Nephron (organoid): ENCODE data around the gene DNAJC22.

Experiments used
- H3K27ac Mint-ChIP-seq, 3 experiments: 2 replicates each; pipeline ENCODE4 v1.8.0; 2020; ENCODE audit warnings: mixed read lengths in 3 of 3, mild to moderate bottlenecking in 2 of 3, moderate library complexity in 1 of 3
- H3K27me3 Mint-ChIP-seq: 2 replicates; pipeline ENCODE4 v1.8.0; 2021; ENCODE audit warnings: low read depth, mild to moderate bottlenecking, moderate library complexity, mixed read lengths
- H3K36me3 Mint-ChIP-seq: 2 replicates; pipeline ENCODE4 v1.8.0; 2020; ENCODE audit warnings: low read depth, mixed read lengths
- H3K4me1 Mint-ChIP-seq: 2 replicates; pipeline ENCODE4 v1.8.0; 2020; ENCODE audit warnings: mixed read lengths
- H3K4me3 Mint-ChIP-seq, 3 experiments: 2 replicates each; pipeline ENCODE4 v1.8.0; 2020; ENCODE audit warnings: mild to moderate bottlenecking in 3 of 3, mixed read lengths in 3 of 3, moderate library complexity in 2 of 3
- H3K9me3 Mint-ChIP-seq: 2 replicates; pipeline ENCODE4 v1.8.0; 2020; ENCODE audit warnings: mixed read lengths
- TF ChIP-seq, protein P1 (sequence below), 3 experiments: fragments of 200-600 bp; sonication (generic); IDR thresholded peaks; one replicate each; pipeline ENCODE4 v1.5.0; 2021; ENCODE audit warnings: antibody characterized with exemption in 3 of 3; ENCODE audit not compliant: unreplicated experiment in 3 of 3

Gene DNAJC22

DNA sequence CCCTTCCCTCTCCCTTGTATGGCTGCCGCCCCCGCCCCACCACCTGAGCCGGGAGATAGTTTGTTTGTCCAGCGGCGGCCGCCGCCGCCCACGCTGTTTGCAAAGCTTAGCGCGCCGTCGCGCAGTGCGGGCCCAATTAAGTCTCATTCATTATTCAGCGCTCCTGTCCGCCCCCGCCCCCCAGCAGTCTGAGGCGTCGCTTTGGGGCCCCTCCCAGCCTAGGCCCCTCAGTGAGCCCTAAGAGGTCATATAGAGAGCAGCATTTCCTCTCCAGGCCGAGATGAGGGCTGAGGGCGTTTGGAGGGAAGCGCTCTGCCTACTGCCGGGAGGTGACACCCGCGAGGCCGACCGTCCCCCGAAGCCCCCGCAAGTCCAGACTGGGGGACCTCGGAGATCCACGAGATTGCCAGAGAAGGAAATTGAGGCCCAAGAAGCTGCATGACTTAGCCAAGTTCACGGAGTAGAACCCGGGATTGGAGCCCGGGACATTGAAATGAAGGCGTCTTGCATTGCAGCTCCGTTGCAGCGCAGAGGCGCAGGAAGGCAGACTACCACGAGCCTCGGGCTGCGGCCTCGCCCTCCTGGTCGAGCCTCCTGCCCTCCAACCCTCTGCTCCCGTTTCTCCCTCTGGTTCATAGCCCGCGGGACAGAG, at the start of gene DNAJC22:
Gene DNAJC22 (plus strand): TSS at position 230 of the 652 bp plus-strand sequence. CDS start 1,985 bp downstream, outside the sequence.
- Mint-ChIP-seq H3K36me3 (no peaks in the 10 kb centered on the region), H3K9me3 (no peaks in the 10 kb centered on the region)

GRCh38 chr12:49297695-49298060, 49.0 kb upstream of the DNAJC22 start:
- TF ChIP-seq, protein P1, sequence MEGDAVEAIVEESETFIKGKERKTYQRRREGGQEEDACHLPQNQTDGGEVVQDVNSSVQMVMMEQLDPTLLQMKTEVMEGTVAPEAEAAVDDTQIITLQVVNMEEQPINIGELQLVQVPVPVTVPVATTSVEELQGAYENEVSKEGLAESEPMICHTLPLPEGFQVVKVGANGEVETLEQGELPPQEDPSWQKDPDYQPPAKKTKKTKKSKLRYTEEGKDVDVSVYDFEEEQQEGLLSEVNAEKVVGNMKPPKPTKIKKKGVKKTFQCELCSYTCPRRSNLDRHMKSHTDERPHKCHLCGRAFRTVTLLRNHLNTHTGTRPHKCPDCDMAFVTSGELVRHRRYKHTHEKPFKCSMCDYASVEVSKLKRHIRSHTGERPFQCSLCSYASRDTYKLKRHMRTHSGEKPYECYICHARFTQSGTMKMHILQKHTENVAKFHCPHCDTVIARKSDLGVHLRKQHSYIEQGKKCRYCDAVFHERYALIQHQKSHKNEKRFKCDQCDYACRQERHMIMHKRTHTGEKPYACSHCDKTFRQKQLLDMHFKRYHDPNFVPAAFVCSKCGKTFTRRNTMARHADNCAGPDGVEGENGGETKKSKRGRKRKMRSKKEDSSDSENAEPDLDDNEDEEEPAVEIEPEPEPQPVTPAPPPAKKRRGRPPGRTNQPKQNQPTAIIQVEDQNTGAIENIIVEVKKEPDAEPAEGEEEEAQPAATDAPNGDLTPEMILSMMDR (IDR thresholded peaks at IDR 0.05; ENCODE audit: unreplicated experiment in 3 of 3): no peak
- H3K4me1 Mint-ChIP-seq: peaks cover 7% of the 10 kb centered on the region

More for the DNA sequence above, at the start of gene DNAJC22:
- TF ChIP-seq, protein P1 (IDR thresholded peaks at IDR 0.05; ENCODE audit: unreplicated experiment in 3 of 3): no peak
- peak within 1 kb of the TSS; percentile 82 to 85 (median 85) for H3K4me3 Mint-ChIP-seq
- peaks cover 97% of the 10 kb centered on the region for H3K27me3 Mint-ChIP-seq
- H3K27ac Mint-ChIP-seq: peak within 1 kb of the TSS; percentile 65 to 94 (median 77)
- peaks cover 40% of the 10 kb centered on the region for H3K4me1 Mint-ChIP-seq

GRCh38 chr12:49298160-49298559, 48.5 kb upstream of the DNAJC22 start:
- H3K36me3 Mint-ChIP-seq: no peaks in the 10 kb centered on the region
- TF ChIP-seq, protein P1 (IDR thresholded peaks at IDR 0.05; ENCODE audit: unreplicated experiment in 3 of 3): no peak
- peak overlapping the region; percentile 45 to 61 (median 57) for H3K4me3 Mint-ChIP-seq

More at GRCh38 chr12:49297695-49298060, 49.0 kb upstream of the DNAJC22 start:
- no peaks in the 10 kb centered on the region for H3K9me3 Mint-ChIP-seq
- no peak overlapping the region for H3K27ac Mint-ChIP-seq
- peaks cover 92% of the 10 kb centered on the region for H3K27me3 Mint-ChIP-seq
- no peaks in the 10 kb centered on the region for H3K36me3 Mint-ChIP-seq
- peak overlapping the region; percentile 32 to 44 (median 43) for H3K4me3 Mint-ChIP-seq

DNA sequence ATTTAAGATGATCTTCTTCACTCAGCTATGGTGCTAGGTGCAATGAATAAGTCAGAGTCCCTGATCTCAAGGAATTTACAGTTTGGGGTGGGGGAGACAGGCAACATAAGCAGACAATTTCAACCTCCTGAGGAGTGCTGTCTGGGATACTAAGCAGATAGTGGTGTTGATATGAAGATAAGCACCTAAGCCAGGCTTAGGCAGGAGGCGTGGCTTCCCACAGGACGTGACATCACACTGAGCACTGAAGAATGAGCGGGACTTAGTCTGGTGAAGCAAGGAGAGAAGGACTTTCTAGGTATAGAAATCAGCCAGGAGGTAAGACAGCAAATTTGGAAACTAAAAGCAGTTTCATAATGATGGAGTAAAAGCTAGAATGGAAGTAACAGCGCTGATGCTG, 44.9 kb upstream of the DNAJC22 start:
- H3K9me3 Mint-ChIP-seq: no peaks in the 10 kb centered on the region
- peaks cover 78% of the 10 kb centered on the region for H3K27me3 Mint-ChIP-seq
- no peak overlapping the region for H3K4me3 Mint-ChIP-seq
- H3K4me1 Mint-ChIP-seq: peaks cover 7% of the 10 kb centered on the region
- no peak overlapping the region for H3K27ac Mint-ChIP-seq
- TF ChIP-seq, protein P1 (IDR thresholded peaks at IDR 0.05; ENCODE audit: unreplicated experiment in 3 of 3): no peak
- H3K36me3 Mint-ChIP-seq: no peaks in the 10 kb centered on the region

More at GRCh38 chr12:49298160-49298559, 48.5 kb upstream of the DNAJC22 start:
- peaks cover 7% of the 10 kb centered on the region for H3K4me1 Mint-ChIP-seq
- no peaks in the 10 kb centered on the region for H3K9me3 Mint-ChIP-seq
- peaks cover 92% of the 10 kb centered on the region for H3K27me3 Mint-ChIP-seq
- no peak overlapping the region for H3K27ac Mint-ChIP-seq

- TF ChIP-seq, protein P1 (IDR thresholded peaks at IDR 0.05; ENCODE audit: unreplicated experiment in 3 of 3): no peak
- Mint-ChIP-seq H3K9me3 (no peaks in the 10 kb centered on the region), H3K27ac (no peak overlapping the region), H3K4me1 (no peaks in the 10 kb centered on the region), H3K27me3 (peaks cover 73% of the 10 kb centered on the region), H3K36me3 (no peaks in the 10 kb centered on the region), H3K4me3 (no peak overlapping the region)
Measured at GRCh38 chr12:49304161-49304560, 42.5 kb upstream of the DNAJC22 start.
